GM10847 (cell line): ENCODE results near the gene AURKA.

Source experiments
- POLR2A ChIP-seq: IDR thresholded peaks from 2 replicates; pipeline ENCODE4 v1.6.1; 2011; ENCODE audit not compliant: insufficient read length; ENCODE audit errors: extremely low read depth

AURKA gene

GRCh38 chr20:56358070-56358469, 33.9 kb downstream of the AURKA start:
- no peak for TF ChIP-seq POLR2A

DNA sequence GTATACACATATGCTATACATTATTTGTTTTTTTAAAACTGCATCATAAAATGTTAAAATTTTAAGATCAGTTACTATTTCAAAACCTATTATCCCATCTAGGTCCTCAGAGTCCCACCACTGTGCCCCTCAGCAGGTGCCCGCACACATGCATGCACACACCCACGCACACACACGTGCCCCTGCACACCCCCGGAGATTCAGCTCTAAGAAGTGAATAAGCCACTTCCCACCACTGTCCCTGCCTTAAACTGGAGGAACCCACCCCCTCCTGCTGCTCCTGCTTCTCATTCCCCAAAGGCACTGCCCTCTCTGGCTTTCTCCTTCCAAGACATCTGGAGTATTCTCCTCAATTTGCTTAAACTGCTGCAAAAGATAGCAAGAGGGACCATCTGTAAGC, 38.7 kb downstream of the AURKA start:
- TF ChIP-seq POLR2A: no peak

- TF ChIP-seq POLR2A: no peak
Measured at GRCh38 chr20:56352345-56353055, 39.5 kb downstream of the AURKA start.

DNA sequence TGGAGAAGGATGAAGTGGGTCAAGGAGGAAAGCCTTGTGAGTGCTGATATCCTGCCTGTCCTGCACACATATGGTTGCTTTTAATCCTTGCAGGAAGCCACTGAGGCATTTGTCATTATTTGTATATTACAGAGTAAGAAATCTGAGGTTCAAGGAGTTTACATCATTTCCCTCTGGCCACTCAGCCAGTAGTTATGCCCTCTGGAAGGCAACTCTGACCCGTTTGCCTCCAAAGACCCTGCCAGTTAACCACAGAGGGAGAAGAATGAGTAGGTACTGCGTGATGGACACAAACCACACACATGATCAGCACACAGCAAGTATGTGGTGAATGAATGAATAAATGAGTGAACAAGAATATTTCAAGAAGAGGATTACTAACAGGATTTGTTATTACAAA, 41.2 kb downstream of the AURKA start:
- TF ChIP-seq POLR2A: no peak

GRCh38 chr20:56348746-56349145, 43.3 kb downstream of the AURKA start:
- no peak for TF ChIP-seq POLR2A

GRCh38 chr20:56348305-56348693, 43.7 kb downstream of the AURKA start:
- TF ChIP-seq POLR2A: no peak

DNA sequence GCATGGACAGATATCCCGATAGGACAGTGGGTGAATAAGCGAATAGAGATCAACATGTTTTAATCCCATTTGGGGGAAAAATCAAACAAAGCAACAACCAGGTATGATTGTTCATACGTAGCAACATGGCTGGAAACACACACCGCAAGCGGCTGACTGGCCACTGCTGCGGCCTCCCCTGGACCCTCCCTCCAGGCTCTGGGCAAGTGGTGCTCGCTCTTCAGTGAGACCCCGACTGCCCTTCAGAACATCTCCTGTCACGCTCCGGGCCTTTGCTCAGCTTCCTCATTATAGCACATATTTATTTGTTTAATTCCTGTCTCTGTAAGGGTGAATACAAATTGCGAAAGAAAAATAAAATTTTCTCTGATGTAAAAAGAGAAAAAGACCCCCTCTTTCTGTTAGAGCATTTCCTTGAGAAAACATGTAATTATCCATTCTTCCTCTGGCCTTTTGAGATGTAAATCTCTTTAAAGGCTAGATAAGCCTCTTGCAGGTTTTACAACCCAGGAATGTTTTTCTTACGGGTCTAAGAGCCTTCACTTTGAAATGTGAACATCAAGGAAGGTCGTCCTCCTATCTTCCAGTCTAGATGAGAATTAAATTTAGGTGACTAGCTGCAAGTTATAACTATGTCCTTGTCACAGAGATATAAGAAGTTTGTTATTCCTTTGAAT, 44.2 kb downstream of the AURKA start:
- no peak for TF ChIP-seq POLR2A

GRCh38 chr20:56345911-56346310, 46.1 kb downstream of the AURKA start:
- TF ChIP-seq POLR2A: no peak

DNA sequence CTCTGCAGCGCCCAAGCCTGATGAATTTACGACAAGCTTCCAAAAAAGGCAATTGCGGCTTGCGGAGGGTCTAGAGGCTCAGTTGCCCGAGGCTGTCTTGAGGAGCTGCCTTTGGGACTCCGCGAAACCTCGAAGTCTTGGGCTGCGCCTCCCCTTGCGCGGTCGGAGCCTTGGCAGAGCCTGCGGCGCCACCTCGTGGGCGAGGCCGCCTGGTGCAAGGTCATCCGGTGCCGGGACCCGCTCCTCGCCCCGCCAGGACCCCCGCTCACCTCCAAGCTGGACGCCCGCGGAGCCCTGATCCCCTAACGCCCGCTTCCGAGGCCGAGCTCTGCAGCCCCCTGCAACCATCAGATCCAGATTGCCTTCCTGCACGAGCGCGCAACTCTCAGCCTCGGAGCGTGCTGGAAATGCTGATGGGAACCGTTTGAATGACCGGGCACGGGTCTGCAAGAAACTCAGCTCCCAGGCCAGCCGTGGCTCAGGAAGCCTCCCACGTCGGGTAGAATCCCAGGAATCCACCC, 48.1 kb downstream of the AURKA start:
- TF ChIP-seq POLR2A: no peak

DNA sequence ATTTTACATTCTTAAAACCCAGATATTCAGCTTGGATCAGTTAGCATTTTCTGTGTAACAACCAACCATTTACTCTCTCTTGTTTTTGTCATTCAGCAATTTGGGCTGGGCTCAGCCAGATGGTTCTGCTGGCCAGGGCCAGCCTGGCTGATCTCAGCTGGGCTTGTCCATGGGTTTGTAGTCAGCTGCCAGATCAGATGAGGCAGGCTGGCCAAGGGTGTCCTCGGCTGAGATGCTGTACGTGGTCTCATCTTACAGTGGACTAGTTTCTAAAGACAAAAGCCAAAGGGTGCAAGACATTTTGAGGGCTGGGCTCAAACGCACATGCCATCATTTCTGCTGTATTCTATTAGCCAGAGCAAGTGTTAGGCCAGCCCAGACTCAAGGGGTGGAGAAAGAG, 49.2 kb downstream of the AURKA start:
- TF ChIP-seq POLR2A: no peak

DNA sequence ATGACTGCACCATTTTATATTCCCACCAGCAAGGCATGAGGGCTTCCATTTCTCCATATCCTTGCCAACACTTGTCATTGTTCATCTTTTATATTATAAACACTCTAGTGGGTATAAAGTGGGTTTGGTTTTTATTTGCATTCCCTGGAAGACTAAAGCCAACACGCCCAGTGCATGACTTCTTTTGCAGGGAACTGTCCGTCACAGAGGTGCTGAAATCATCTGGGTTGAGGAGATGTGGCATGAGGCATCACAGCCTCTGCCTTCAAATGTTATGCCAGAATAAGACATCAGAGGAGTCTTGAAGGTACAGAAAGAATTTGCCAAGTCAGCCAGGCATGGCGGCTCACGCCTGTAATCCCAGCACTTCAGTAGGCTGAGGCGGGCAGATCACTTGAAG, 63.2 kb downstream of the AURKA start:
- TF ChIP-seq POLR2A: no peak

DNA sequence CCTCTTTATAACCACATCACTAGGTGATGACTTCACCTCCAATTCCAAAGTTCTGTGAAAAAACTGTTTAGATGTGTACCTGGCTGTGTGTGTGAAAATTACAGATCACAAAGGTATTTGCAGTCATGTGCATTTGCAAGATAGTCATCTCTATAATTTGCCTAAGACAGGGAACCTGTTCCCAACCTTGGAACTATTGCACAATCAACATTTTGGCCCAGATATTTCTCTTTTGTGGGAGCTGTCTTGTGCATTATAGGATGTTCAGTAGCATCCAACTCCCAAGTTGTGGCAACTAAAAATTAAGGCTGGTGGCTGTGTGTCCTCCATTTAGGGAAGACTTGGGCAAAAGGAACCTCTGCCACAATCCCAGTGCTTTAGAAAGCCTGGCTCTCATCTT, 67.2 kb downstream of the AURKA start:
- no peak for TF ChIP-seq POLR2A

DNA sequence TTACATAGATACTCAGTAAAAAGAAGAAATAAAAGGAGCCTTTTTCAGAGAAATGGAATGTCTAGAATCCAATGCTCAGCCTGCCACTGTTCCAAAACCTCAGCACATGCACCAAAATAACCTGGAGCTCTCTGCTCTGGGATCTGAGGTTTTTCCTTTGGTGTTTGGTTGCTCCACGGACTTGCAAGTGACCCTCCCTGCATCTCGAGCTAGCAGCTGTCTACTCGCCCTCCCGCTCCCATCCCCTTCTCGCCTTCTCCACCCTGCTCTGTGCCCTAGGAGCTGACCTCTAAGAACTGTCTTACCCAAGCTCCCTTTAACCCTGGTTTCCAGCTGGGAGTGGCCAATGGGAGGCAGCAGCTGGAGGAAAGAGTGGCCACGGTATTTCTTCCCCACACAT, 68.4 kb downstream of the AURKA start:
- TF ChIP-seq POLR2A: no peak

GRCh38 chr20:56323206-56323605, 68.8 kb downstream of the AURKA start:
- no peak for TF ChIP-seq POLR2A

DNA sequence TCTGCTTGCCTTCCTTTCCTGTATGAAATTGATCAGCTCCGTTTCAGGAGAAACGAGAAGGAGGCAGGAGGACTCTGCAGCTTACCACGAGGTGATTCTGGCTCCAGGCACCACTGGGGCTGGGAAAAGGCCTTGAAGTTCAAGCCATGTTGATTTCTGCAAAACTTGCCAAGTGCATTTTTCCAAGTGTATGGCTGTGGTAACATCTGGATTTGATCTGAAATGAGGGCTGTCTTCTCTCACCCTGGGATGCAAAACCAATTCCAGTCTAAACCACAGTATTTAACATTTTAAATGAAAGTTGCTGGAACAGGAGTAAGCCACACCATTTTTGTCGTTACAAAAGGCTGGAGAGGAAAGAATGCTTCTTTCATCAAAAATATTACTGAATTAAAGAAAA, 69.3 kb downstream of the AURKA start:
- TF ChIP-seq POLR2A: no peak
